Stimulated activated CD4-positive, alpha-beta T cell treated with anti-CD3 and anti-CD28 coated beads, TNF-alpha, amount 100 ng/mL, for 1 hour (primary cell): ENCODE data around the gene SLC38A11.
"Not testable (repeated sequence)": the region's sequence is repeated elsewhere in the genome, so short reads cannot be mapped to it uniquely, and the experiment has no call there.

Experiments used
- DNase-seq, 3 donors: peaks; one replicate each; pipeline ENCODE4 v3.0.0-alpha.2; 2020; ENCODE audit warnings: low read depth in 3 of 3, low spot score in 1 of 3

SLC38A11 gene, protein sequence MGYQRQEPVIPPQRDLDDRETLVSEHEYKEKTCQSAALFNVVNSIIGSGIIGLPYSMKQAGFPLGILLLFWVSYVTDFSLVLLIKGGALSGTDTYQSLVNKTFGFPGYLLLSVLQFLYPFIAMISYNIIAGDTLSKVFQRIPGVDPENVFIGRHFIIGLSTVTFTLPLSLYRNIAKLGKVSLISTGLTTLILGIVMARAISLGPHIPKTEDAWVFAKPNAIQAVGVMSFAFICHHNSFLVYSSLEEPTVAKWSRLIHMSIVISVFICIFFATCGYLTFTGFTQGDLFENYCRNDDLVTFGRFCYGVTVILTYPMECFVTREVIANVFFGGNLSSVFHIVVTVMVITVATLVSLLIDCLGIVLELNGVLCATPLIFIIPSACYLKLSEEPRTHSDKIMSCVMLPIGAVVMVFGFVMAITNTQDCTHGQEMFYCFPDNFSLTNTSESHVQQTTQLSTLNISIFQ

GRCh38 chr2:164954954-164955701 is at the start of gene SLC38A11:
SLC38A11 (minus strand) TSS chr2:164955525; CDS start chr2:164955247, 278 bp downstream.
- DNase-seq, result no peak

GRCh38 chr2:165003443-165004130 is 48.3 kb upstream of the SLC38A11 start:
- no peak for DNase-seq

DNA sequence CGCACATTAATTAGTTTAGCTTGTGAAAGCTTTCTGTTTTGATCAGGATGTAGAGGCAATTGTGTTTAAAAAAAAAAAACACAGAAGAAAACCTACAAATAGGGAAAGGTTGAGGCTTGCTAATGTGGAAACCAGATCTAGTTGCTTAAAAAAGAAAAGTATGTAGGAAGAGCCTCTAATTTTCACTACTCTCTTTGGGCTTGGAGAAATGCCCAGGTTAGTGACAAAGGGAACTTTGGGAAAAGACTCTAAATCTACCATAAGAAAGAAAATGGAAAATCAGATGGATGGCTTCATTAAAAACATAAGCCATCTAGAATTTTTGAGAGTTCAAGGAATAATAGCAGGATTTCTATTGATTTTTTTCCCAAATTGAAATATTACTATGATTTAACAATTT is 47.3 kb upstream of the SLC38A11 start:
- no peak for DNase-seq

- not testable (repeated sequence) for DNase-seq
Measured at GRCh38 chr2:164994664-164995299, 39.5 kb upstream of the SLC38A11 start.

DNA sequence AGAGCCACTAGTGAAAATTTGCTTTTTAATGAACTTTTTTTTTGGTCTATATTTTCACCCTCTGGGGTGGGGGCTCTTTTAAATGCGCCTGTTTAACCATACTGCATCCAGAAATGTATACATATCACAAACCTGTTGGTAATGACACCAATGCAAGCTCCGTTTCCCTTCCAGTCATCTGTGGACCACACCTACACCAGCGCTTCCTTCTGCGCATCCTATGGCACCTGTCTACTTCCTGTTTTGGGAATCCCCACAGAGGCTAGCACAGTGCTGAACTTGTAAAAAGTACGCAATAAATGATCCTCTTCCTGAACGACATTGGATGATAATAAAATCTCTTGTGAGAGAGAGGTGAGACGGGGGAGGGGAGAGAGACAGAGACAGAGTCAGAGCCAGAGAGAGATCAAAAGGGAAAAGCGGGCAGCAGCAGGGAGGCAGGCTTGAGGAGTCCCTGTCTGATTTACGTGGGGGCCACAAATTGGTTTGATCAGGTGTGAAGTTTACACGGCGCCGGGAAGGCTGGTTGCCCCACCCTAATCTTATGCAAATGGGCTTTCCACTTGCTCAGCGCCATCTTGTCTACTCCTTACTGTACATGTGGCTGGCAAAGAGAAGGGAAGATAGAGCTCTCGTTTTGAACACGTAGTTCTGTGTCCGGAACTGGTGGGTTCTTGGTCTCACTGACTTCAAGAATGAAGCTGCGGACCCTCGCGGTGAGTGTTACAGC is 38.1 kb upstream of the SLC38A11 start:
- no peak for DNase-seq

- no peak for DNase-seq
Measured at GRCh38 chr2:164992818-164993217, 37.5 kb upstream of the SLC38A11 start.

DNA sequence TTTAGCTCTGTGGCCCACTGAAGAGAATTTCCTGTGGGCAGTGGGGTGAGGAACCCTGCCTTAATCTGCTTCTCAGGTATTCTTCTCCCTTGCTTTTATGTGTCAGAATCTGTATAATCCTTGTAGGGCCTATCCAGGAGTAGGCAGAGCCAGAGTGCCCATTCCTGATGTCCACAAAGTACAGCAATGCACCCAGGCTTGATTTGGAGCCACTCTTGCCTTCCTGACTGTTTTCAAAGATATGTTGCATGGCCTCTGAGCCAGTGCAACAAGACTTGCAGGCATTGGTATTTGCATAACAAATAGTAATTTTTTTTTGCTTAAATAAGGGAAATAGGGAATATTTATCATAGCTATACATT is 36.7 kb upstream of the SLC38A11 start:
- DNase-seq, result not testable (repeated sequence)

DNA sequence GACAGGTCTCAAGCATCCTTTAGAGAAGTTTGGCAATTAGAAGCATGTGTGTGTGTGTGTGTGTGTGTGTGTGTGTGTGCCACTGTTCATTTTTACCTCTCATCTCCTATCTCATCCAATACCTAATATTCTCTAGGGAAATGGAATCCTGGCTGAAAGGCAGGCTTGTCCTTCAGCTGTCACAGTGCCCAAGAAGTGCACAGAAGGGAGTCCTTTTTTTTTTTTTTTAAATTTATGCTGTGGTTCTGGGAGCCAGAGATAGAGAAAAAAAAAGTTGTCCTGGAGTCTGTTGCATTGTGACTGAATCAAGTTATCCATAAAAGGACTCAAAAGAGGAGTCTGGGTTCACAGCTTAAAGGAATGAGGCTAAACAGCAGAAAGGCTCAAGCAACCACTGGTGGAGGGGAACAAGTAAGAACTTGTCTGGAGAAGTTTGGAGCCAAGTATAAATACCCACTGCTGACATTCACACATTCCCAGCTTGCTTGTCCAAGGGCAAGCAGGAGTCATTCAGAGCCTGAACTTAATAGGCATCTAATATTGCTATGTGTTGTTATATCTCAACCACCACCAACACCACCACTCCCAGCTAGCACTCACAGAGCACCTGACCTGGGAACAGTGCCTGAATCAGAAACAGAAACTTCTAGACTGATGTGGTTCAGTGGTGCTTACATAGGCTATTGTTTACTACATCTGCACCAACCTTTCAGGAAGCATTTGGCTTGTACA is 36.2 kb upstream of the SLC38A11 start:
- DNase-seq, result not testable (repeated sequence)

GRCh38 chr2:164990953-164991352 is 35.6 kb upstream of the SLC38A11 start:
- not testable (repeated sequence) for DNase-seq

- not testable (repeated sequence) for DNase-seq
Measured at GRCh38 chr2:164988805-164989204, 33.5 kb upstream of the SLC38A11 start.

GRCh38 chr2:164986027-164986426 is 30.7 kb upstream of the SLC38A11 start:
- DNase-seq, result not testable (repeated sequence)

DNA sequence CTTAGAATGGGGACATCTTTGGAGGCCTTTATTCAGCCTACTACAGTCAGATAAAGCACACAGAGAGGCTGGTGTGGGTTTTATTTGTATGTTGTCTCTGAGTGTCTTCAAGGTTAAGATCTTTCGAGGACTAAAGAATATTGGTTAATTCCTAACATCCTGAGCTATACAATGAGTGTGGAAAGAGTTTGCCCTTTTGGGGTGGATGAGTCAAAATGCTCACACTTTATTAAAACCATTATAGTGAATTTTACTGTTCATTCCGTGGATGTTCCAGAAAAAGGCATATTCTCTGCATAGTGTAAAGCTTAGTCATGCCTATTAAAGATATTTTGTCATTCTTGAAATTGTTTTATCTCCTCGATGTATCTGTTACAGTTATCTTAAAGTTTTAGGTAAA is 29.1 kb upstream of the SLC38A11 start:
- DNase-seq, result no peak

DNA sequence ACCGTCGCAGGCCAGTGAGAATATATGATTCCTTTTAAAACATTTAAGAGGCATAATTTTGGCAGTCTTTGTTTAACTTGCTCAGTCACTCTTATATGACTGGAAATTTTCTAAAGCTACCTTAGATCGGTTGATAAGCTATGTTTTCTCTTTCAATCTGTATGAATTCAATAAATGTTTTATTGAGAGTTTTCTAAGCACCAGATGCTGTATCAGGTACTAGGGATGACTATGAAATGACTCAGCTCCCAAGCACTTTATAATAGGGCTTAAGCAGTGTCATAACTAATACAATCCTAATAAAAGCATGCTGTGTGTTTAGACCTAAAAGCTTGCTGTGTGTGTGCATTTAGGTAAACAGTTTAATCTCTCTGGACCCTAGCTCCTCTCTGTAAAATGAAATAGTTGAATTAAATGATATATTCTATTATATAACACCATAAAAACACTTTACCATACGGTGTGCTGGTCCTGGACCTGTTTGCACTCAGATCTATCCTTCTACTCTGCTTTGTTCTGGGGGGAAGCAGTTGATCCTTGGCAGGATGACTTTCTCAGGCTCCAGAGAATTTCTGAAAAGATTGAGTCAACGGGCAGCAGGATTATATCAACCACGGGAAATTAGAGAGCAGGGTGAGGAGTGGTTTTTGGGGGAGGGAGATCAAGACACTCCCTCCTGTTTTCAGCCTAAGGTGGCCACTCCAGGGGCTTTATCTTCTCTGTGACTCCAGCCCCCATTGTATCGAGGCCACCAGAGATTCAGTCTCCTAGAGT is 26.1 kb upstream of the SLC38A11 start:
- DNase-seq, result no peak

- DNase-seq, result not testable (repeated sequence)
Measured at GRCh38 chr2:164980688-164981087, 25.4 kb upstream of the SLC38A11 start.

GRCh38 chr2:164979113-164979512 is 23.8 kb upstream of the SLC38A11 start:
- no peak for DNase-seq

GRCh38 chr2:164976875-164977470 is 21.6 kb upstream of the SLC38A11 start:
- not testable (repeated sequence) for DNase-seq

GRCh38 chr2:164976301-164976700 is 21.0 kb upstream of the SLC38A11 start:
- no peak for DNase-seq

DNA sequence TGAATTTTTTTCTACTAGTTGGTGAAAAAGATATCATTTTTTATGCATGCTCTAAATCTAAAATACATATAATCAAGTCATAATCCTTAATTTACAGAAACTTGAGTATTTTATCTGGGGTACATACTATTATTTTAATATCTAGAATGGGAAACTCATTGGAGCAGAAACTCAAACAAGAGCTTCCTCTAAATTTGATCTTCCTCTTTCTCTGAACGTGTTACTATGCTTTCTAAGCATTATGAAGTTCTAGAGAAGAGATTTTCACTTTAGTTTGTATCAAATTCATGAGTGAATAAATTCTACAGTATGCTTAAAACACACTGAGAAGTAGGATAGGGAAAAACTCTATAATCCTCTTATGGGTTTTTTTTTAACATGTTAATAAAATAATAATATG is 20.6 kb upstream of the SLC38A11 start:
- DNase-seq, result no peak

DNA sequence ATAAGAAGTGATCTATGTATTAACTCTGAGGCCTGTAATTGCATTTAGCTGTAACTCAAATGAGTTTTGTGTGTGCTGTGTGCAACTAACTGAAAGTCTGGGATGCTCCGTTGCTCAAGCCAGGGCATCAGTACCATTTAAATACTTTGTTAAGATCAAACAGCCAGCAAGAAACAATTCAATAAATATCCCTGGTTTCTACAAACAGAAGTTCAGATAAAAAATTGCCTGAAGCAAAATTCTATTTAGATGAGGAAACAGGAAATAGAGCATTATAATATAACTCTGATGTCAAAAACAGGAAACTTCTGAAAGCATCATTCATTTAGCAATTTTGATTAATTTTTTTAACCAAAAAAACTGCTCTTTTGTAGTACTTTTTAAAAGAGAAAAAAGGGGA is 18.9 kb upstream of the SLC38A11 start:
- DNase-seq, result no peak
